Measurements from ENCODE around the gene HEBP2. TPM values are rescaled to one million over a fixed set of nuclear protein-coding genes. Genes with fewer than 3 reads are reported as not detected.

Gene HEBP2
- total RNA-seq, 2 experiments from 2014 or later = 31.8 to 32.9 TPM

GRCh38 chr6:138372711-138373463, 31.1 kb upstream of the HEBP2 start:
- peaks cover 15% of the 10 kb centered on the region for H3K27me3 Mint-ChIP-seq
- no peaks in the 10 kb centered on the region for H3K27me3 ChIP-seq (ENCODE audit: control insufficient read depth in 1 of 2, insufficient read depth in 2 of 2, low read length in 2 of 2)
- ChIA-PET CTCF (interaction anchor here (0.9 kb wide), 1 partner anchor 138 kb away, joined by 3 read pairs; no protein-coding TSS in a partner anchor), POLR2A (interaction anchor here (0.6 kb wide), 1 partner anchor 72 kb away, joined by 3 read pairs; no protein-coding TSS in a partner anchor)
- peak; percentile 23 for TF ChIP-seq CTCF (IDR thresholded peaks at IDR 0.05)
- ATAC-seq (ENCODE audit: poor library complexity) (peak; percentile 49), DNase-seq (peak in 3 of 14 experiments; percentile 20 to 30 (median 21))
- no peaks in the 10 kb centered on the region for H3K36me3 Mint-ChIP-seq (ENCODE audit: low read depth)
- H3K9me3 Mint-ChIP-seq = no peaks in the 10 kb centered on the region
- no peaks in the 10 kb centered on the region for H3K9me3 ChIP-seq (ENCODE audit: control insufficient read depth in 1 of 2, insufficient read depth in 1 of 2, low read length in 2 of 2)
- no peaks in the 10 kb centered on the region for H3K4me1 ChIP-seq (ENCODE audit: insufficient read depth, low read length)
- no peaks in the 10 kb centered on the region for H3K4me1 Mint-ChIP-seq (ENCODE audit: low read depth)
- H3K36me3 ChIP-seq (ENCODE audit: insufficient read depth, low read length) = no peaks in the 10 kb centered on the region
- H3K27ac ChIP-seq (ENCODE audit: low read depth in 1 of 2, low read length in 2 of 2) = no peak overlapping the region
- no peak overlapping the region for H3K4me3 Mint-ChIP-seq
- H3K27ac Mint-ChIP-seq = no peak overlapping the region
- intact Hi-C loops (cut with DNase I, micrococcal nuclease) = no loop called here
- no peak overlapping the region for H3K4me3 ChIP-seq (ENCODE audit: low read length)

- no peak for TF ChIP-seq CTCF (IDR thresholded peaks at IDR 0.05)
- no peak for ATAC-seq (ENCODE audit: poor library complexity)
Observed at GRCh38 chr6:138374230-138374629, 29.8 kb upstream of the HEBP2 start.

GRCh38 chr6:138374815-138375214, 29.2 kb upstream of the HEBP2 start:
- Histone ChIP-seq H3K4me1 (ENCODE audit: insufficient read depth, low read length) (no peaks in the 10 kb centered on the region), H3K9me3 (ENCODE audit: control insufficient read depth in 1 of 2, insufficient read depth in 1 of 2, low read length in 2 of 2) (no peaks in the 10 kb centered on the region), H3K4me3 (ENCODE audit: low read length) (no peak overlapping the region), H3K27ac (ENCODE audit: low read depth in 1 of 2, low read length in 2 of 2) (no peak overlapping the region), H3K27me3 (ENCODE audit: control insufficient read depth in 1 of 2, insufficient read depth in 2 of 2, low read length in 2 of 2) (no peaks in the 10 kb centered on the region), H3K36me3 (ENCODE audit: insufficient read depth, low read length) (no peaks in the 10 kb centered on the region)
- DNase-seq (no peak), ATAC-seq (ENCODE audit: poor library complexity) (no peak)
- H3K36me3 Mint-ChIP-seq (ENCODE audit: low read depth) = no peaks in the 10 kb centered on the region
- TF ChIP-seq CTCF (IDR thresholded peaks at IDR 0.05) = no peak
- no peak overlapping the region for H3K27ac Mint-ChIP-seq
- intact Hi-C loops (cut with DNase I, micrococcal nuclease) = no loop called here
- ChIA-PET CTCF (interaction anchor here (0.5 kb wide), 1 partner anchor 25 kb away, joined by 3 read pairs; no protein-coding TSS in a partner anchor), POLR2A (no interaction called here)
- peaks cover 14% of the 10 kb centered on the region for H3K27me3 Mint-ChIP-seq
- H3K4me3 Mint-ChIP-seq = no peak overlapping the region
- H3K4me1 Mint-ChIP-seq (ENCODE audit: low read depth) = no peaks in the 10 kb centered on the region
- no peaks in the 10 kb centered on the region for H3K9me3 Mint-ChIP-seq

More at GRCh38 chr6:138374230-138374629, 29.8 kb upstream of the HEBP2 start:
- no peak overlapping the region for H3K4me3 Mint-ChIP-seq
- no peak overlapping the region for H3K27ac Mint-ChIP-seq
- ChIA-PET POLR2A (no interaction called here), CTCF (no interaction called here)
- H3K4me1 ChIP-seq (ENCODE audit: insufficient read depth, low read length) = no peaks in the 10 kb centered on the region
- H3K9me3 ChIP-seq (ENCODE audit: control insufficient read depth in 1 of 2, insufficient read depth in 1 of 2, low read length in 2 of 2) = no peaks in the 10 kb centered on the region
- H3K27ac ChIP-seq (ENCODE audit: low read depth in 1 of 2, low read length in 2 of 2) = no peak overlapping the region
- H3K9me3 Mint-ChIP-seq = no peaks in the 10 kb centered on the region
- H3K4me1 Mint-ChIP-seq (ENCODE audit: low read depth) = no peaks in the 10 kb centered on the region
- no peak for DNase-seq
- no peaks in the 10 kb centered on the region for H3K36me3 ChIP-seq (ENCODE audit: insufficient read depth, low read length)
- intact Hi-C loops (cut with DNase I, micrococcal nuclease) = no loop called here
- peaks cover 15% of the 10 kb centered on the region for H3K27me3 Mint-ChIP-seq
- H3K27me3 ChIP-seq (ENCODE audit: control insufficient read depth in 1 of 2, insufficient read depth in 2 of 2, low read length in 2 of 2) = no peaks in the 10 kb centered on the region
- H3K4me3 ChIP-seq (ENCODE audit: low read length) = no peak overlapping the region
- no peaks in the 10 kb centered on the region for H3K36me3 Mint-ChIP-seq (ENCODE audit: low read depth)

Data from CD4-positive, alpha-beta T cell (primary cell).